ENCODE results near the gene GAL3ST1.

GRCh38 chr22:30582051-30582450 lies 7.6 kb upstream of the GAL3ST1 start:
- TF ChIP-seq CTCF (IDR thresholded peaks at IDR 0.05; ENCODE audit: borderline replicate concordance, extremely low read depth, low read length, poor library complexity, severe bottlenecking) (no peak), EZH2 (IDR thresholded peaks at IDR 0.05; ENCODE audit: borderline replicate concordance, low read depth, low read length, severe bottlenecking) (no peak)
